T-helper 1 cell (primary cell): Measurements from ENCODE around the gene COQ4.
A peak's percentile ranks its signal among the peaks of the same experiment; 100 is the strongest.

Experiments
- DNase-seq, 5 donors: peaks; one replicate each; pipeline ENCODE4 v3.0.0-alpha.2; 2012 to 2020

Gene COQ4

DNA sequence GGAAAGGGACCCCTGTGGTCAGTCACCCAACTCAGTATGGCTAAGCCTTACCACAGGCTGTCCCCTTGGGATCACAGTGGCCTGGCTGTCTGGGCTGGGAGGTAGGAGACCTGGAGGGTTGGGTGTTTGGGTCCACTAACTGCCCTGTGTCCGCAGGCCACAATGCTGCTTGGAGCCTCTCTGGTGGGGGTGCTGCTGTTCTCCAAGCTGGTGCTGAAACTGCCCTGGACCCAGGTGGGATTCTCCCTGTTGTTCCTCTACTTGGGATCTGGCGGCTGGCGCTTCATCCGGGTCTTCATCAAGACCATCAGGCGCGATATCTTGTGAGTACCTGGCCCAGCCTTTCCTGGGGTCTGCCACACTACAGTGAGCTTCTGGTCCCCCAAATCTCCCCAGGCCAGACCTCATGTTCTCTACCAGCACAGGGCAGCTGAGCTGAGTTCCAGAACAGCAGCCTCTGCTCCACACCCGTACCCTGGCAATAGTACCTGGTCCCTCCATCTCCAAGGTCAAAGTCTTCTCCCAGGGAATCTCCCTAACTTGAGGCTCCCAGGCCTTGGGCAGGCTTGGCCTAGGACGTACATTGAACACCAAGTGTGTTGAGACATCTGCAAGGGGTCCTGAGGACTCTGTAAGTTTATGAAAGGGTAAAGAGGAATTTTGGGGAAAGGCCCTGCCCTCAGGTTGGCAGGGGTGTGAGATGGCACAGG is 20.5 kb downstream of the COQ4 start:
- no peak for DNase-seq

- DNase-seq: no peak
These were observed 21.2 kb downstream of the COQ4 start for GRCh38 chr9:128343855-128344254.

GRCh38 chr9:128344931-128345605 is 22.4 kb downstream of the COQ4 start:
- no peak for DNase-seq

- no peak for DNase-seq
These were observed 26.5 kb downstream of the COQ4 start for GRCh38 chr9:128349125-128349524.

DNA sequence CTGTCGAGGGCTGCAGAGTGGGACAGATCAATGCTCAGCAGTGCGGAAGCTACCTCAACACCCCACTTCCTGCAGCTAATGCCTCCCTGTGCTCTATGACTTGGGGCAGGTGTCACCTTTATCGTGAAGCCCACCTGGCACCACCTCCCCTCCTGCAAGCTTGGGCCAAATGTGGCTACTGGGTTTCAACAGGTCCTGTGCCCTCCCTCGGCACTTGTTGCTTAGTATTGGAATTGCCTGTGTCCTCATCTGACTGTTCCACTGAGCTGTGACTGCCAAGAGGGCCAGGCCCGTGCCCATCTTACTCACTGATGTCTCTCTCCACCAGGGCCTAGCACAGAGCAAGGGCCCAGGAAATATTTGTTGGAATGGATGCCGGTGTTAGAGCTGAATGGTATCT is 27.1 kb downstream of the COQ4 start:
- no peak for DNase-seq

DNA sequence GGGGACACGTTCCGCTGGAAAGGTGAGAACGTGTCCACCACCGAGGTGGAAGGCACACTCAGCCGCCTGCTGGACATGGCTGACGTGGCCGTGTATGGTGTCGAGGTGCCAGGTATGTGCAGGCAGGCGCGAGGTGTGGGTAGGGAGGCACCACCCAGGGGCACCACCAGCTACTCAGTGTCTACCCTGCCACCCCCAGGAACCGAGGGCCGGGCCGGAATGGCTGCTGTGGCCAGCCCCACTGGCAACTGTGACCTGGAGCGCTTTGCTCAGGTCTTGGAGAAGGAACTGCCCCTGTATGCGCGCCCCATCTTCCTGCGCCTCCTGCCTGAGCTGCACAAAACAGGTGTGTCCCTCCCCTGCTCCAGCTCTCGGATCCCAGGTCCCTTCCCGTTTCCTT is 32.8 kb downstream of the COQ4 start:
- no peak for DNase-seq

- DNase-seq: no peak
These were observed 35.5 kb downstream of the COQ4 start for GRCh38 chr9:128358090-128358489.

GRCh38 chr9:128358861-128359260 is 36.2 kb downstream of the COQ4 start:
- no peak for DNase-seq

DNA sequence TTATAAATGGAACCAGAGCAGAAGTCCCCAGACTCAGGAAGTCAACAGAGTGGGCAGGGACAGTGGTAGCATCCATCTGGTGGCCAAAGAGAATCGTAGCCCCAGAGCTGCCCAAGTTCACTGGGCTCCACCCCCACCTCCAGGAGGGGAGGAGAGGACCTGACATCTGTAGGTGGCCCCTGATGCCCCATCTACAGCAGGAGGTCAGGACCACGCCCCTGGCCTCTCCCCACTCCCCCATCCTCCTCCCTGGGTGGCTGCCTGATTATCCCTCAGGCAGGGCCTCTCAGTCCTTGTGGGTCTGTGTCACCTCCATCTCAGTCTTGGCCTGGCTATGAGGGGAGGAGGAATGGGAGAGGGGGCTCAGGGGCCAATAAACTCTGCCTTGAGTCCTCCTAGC is 38.2 kb downstream of the COQ4 start:
- DNase-seq: no peak

GRCh38 chr9:128361296-128361985 is 38.8 kb downstream of the COQ4 start:
- no peak for DNase-seq

DNA sequence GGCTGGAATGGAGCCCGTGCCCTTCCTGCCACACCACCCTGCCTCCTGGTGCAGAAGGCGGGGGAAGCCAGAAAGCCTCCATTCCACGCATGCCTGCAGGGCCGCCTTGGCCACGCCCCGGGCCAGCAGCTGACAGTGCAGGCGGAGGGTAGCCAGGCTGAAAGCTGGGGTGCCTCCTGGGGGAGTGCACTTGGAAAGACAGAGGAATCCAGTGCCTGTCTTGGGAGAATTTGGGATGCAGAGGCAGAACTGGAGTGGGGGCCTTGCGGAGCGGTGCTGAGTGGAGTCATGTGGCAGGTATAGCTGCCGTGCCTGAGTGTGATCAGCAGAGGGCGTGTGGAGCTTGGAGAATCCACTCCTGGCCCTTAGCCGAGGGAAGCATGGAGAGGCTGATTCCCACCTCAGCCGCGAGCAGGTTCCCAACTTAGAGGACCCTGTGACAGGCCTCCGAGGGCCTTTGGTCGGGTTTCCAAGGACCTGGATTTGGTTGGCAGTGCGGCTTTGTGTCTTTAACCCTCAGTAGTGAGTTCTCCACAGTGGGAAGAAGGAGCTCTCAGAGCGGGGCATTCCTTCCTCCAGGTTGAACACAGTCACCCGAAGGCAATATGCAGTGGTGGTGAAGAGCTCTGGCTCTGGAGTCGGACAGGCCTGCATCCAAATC is 39.5 kb downstream of the COQ4 start:
- DNase-seq: peak; percentile 26 to 62 (median 50)

DNA sequence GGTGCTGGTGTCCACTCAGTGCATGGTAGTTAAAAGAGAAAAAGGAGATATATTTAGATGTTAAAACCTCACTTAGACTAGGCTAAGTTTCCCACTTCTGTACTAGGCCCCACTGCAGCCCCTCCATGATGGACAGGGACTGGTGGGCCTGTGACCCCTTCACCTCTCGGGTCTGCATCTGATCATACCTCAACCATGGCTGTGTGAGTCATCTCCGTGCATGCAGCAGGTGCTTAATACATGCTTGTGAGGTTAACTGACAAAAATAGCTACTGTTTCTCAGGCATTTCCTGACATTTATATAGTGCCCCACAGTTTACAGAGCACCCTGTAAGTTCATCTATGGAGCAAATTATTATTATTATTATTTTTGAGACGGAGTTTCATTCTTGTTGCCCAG is 40.1 kb downstream of the COQ4 start:
- no peak for DNase-seq

DNA sequence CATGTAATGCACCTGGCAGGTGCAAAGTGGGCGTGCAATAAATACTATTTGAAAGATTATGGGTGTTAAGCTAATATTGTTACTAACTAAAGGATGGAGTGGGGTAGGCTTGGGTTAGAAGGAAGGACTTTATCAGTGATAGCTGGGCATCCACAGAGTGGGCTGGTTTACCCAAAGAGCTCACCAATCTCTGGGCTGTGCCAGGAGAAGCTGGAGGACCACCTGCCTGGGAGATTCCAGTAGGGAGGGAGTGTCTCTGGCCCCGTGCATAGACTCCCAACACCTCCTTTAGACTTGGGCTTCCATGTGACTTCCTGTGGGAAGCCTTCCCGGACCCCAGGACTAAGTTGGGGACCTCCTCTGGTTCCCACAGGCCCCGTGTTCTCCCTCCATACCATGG is 42.9 kb downstream of the COQ4 start:
- no peak for DNase-seq

- DNase-seq: no peak
These were observed 46.5 kb downstream of the COQ4 start for GRCh38 chr9:128369024-128369706.

GRCh38 chr9:128370367-128370751 is 47.7 kb downstream of the COQ4 start:
- no peak for DNase-seq

DNA sequence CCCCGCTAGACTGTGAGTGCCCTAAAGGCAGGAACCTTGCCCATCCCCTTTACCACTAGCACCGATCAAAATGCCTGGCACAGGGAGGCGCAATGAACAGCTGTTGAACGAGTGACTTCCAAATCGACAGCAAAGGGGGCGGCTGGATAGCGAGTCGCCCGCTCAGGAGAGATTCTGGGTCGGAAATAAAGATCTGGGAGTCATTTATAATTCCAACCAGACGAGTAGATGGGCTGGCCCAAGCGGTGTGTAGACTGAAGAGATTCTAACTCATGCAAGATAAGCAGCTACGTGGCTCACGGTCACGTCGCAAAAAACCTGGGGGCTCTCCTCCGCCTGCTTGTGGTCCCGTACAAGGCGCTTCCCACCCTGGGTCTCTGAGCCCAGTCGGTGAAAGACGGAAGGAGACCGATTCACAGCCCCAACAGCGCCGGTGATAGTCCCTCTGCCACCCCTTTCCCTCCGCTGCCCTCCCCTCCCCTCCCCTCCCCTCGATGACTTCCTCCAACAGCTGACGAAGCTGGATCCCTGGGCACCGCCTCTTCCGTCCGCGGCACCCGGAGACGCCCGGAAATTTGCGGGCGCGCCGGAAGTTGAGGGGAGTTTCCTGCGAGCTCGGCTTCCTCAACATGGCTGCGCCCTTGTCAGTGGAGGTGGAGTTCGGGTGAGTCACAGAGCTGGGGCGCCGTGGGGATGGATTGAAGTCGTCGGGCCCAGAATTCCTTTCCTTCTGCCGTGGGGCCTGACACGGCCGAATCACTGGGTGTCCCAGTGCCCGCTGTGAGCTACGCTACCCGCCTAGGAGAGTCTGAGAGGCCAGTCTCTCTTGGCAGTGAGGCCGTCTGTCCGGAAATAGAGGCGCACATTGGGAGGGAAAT is 48.4 kb downstream of the COQ4 start, which contains the start of gene URM1:
Gene URM1 (plus strand): TSS at position 623 of the 878 bp plus-strand sequence. CDS start 7 bp downstream, at position 630.
- peak; percentile 91 to 98 (median 93) for DNase-seq

DNA sequence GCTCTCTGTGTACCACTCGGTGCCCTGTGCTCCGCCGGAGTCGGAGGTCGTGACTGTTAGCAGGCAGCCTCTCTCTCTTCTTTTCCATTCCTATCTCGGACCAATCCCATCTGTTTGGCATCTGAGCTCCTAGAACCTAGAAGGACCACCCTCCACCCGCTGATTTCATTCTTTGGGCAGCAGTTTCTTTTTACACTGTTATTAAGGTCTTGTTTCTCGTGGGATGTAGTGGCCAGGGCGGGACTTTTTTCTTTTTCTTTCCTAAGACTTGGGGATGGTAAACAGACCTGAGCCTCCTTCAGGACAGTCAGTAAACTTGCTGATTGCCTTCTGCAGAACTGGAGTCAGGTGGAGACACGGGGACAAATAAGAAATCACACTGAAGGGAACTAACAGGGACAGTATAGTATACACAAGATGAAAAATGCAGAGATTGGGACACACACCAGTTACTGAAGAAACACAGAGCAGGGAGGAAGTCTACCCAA is 49.0 kb downstream of the COQ4 start:
- DNase-seq: no peak

- DNase-seq: no peak
These were observed 49.6 kb downstream of the COQ4 start for GRCh38 chr9:128372188-128372641.

DNA sequence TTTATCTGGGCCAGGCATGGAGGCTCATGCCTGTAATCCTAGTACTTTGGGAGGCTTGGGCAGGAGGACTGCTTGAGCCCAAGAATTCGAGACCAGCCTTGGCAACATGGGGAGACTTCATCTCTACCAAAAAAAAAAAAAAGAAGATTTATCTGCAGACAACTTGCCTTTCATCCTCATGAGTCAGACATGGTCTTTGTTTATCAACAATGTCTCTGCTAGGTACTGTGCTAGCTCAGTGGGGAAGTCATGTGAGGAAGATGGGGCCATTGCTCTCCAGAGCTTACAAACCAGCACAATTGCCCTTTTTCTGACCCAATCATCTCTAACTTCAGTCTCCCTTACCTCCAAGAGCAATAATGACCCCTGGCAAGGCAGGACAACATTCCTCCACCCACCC is 50.1 kb downstream of the COQ4 start:
- no peak for DNase-seq

DNA sequence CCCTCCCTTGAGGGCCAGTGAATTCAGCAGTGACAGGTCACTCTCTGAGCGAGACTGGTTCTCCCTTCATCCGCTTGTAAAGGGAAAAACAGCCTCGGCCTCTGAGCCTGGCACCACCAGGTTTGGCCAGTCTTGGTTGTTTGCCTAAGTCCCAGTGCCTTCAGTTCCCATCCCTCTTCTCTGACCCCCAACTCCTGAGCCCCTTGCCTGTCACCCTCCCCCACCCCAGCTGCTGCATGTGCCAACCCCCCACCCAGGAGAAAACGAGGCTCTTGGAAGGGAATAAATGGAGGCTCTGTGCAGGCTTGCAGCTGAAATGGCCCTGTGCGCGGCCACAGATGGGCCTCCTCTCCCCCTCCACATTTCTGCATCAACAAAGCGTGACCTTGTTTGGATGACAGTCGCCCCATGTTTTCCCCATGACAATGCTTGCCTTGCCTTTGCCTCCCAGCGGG is 51.6 kb downstream of the COQ4 start:
- no peak for DNase-seq

- DNase-seq: no peak
These were observed 53.2 kb downstream of the COQ4 start for GRCh38 chr9:128375865-128376264.
